ENCODE results near the gene CDH13.

GRCh38 chr16:83393196-83393981 lies 766.6 kb downstream of the CDH13 start:
- TF ChIP-seq CTCF (IDR thresholded peaks at IDR 0.05; ENCODE audit: low read depth, low read length) (no peak), EZH2phosphoT487 (IDR thresholded peaks at IDR 0.05; ENCODE audit: low read depth) (no peak)

Data from OCI-LY3 (cell line).